Aorta (tissue), 5 donors: ENCODE data around the gene IGF2R. TPM values are rescaled to one million over a fixed set of nuclear protein-coding genes. Genes with fewer than 3 reads are reported as not detected.
A peak's percentile ranks its signal among the peaks of the same experiment; 100 is the strongest.

Experiments used
- ATAC-seq: fragments of 200-7000 bp; cut with Tn5 transposase; one replicate; pipeline ENCODE4 v1.9.1; 2022; ENCODE audit warnings: moderate library complexity; ENCODE audit not compliant: low FRiP score
- DNase-seq, 2 donors: peaks; one replicate each; pipeline ENCODE4 v3.0.0-alpha.2; 2020
- H3K27ac ChIP-seq, 2 donors: one replicate each; pipeline ENCODE4 v1.5.1; 2013; ENCODE audit warnings: low read length in 2 of 2, mild to moderate bottlenecking in 2 of 2, moderate library complexity in 2 of 2, control low read depth in 1 of 2, inconsistent platforms in 1 of 2, low read depth in 1 of 2
- H3K27me3 ChIP-seq, 2 donors: one replicate each; pipeline ENCODE4 v1.6.1; 2013; ENCODE audit warnings: control low read depth in 1 of 2, low read length in 1 of 2, mild to moderate bottlenecking in 1 of 2, moderate library complexity in 1 of 2; ENCODE audit not compliant: insufficient read depth in 2 of 2, control insufficient read depth in 1 of 2
- H3K36me3 ChIP-seq, 2 donors: one replicate each; pipeline ENCODE4 v1.6.1; 2013; ENCODE audit warnings: control low read depth in 1 of 2, low read length in 1 of 2, mild to moderate bottlenecking in 1 of 2; ENCODE audit not compliant: insufficient read depth in 2 of 2, control insufficient read depth in 1 of 2
- H3K4me1 ChIP-seq, 2 donors: one replicate each; pipeline ENCODE4 v1.6.1; 2013; ENCODE audit warnings: low read length in 2 of 2, control low read depth in 1 of 2, mild to moderate bottlenecking in 1 of 2, moderate library complexity in 1 of 2; ENCODE audit not compliant: insufficient read depth in 2 of 2, control insufficient read depth in 1 of 2
- H3K4me3 ChIP-seq, 2 donors: one replicate each; pipeline ENCODE4 v1.5.1; 2013; ENCODE audit warnings: low read length in 2 of 2, control low read depth in 1 of 2, mild to moderate bottlenecking in 1 of 2
- H3K9me3 ChIP-seq: one replicate; pipeline ENCODE4 v1.6.1; 2013; ENCODE audit warnings: mild to moderate bottlenecking, low read length; ENCODE audit not compliant: control insufficient read depth
- WGBS, 2 donors: extraction: QIAGEN DNeasy Blood & Tissue Kit; methylation state at CpG; one replicate each; pipeline ENCODE4 v1.1.7; 2013; 5-methylcytosine and 5-hydroxymethylcytosine counted together
- intact Hi-C, 2 donors: fragments of 100-400 bp; cut with DNase I; formaldehyde crosslinking; loops; one replicate each; pipeline versions ENCODE4 v1.14.2 to v1.15.0; 2022
- polyA plus RNA-seq, 2 donors: library from polyadenylated mRNA; stranded (reverse); fragments of 200-250 nt; gene quantifications; one replicate each; pipeline ENCODE4 v1.2.3, GENCODE V29; 2013
- total RNA-seq, 2 donors: library from RNA; stranded (reverse); fragmentation: NEBNext Ultra II Directional; extraction: Animal tissue kit (Norgen Biotek cat#: 25700); gene quantifications; one replicate each; pipeline ENCODE4 v1.2.1, GENCODE V29; 2021
- donor health status: healthy with polysubstance abuse.
- donor health status: Bipolar disorder and iron deficiency.
- donor health status: DM: no; HTN: no; CAD: no.
- donor health status: DM: no; HTN: no; CAD: no.
- donor health status: DM: yes; HTN: yes; CAD: no.

IGF2R gene
- total and polyA plus RNA-seq, 4 donors, result 5.8 to 82.0 (median 54.6) TPM

GRCh38 chr6:160004018-160004417 lies 35.1 kb downstream of the IGF2R start:
- no peak overlapping the region for H3K4me3 ChIP-seq
- no peak overlapping the region for H3K27ac ChIP-seq
- no peak for ATAC-seq
- 94% methylated on average over 8 of the region's 8 CpGs for WGBS, 2 donors
- intact Hi-C loops, result no loop called here
- no peak for DNase-seq
- no peaks in the 10 kb centered on the region for H3K4me1 ChIP-seq
- no peaks in the 10 kb centered on the region for H3K27me3 ChIP-seq
- no peaks in the 10 kb centered on the region for H3K9me3 ChIP-seq
- H3K36me3 ChIP-seq, result no peaks in the 10 kb centered on the region

DNA sequence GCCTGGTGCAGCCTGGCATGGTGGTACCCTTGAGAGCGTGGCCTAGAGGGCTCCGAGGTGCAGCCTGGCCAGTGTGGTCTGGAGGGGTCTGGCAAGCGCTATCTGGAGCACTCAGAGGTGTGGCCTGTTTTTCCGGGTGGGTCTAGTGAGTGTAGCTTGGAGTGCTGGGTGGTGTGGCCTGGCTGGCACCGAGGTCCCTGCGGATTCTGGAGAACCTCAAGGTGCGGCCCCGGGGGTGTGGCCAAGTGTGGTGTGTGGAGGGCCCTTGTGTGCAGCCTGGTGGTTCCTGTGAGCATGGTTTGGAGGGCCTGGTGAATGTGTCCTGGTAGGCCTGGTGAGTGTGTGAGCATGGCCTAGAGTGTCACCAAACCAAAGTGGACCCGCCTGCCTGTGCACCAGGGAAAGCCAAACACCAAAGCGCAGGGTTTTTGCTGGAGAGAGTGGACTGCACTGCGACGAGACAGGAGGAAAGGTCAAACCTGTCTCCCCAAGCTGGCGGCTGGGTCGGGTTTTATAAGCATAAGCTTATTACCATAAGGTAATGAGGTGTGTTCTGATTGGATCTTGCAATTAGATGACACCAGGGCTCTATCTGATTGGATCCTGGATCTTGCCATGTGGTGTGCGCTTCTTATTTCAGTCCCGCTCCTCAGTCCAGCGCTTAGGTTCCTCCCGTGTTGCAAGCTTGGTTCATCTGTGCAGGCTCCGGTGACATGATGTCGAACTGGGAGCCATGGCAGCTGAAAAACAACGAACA lies 35.7 kb downstream of the IGF2R start:
- Histone ChIP-seq H3K9me3 (no peaks in the 10 kb centered on the region), H3K4me1 (no peaks in the 10 kb centered on the region), H3K4me3 (no peak overlapping the region), H3K27ac (no peak overlapping the region), H3K36me3 (no peaks in the 10 kb centered on the region), H3K27me3 (no peaks in the 10 kb centered on the region)
- 96 to 97% methylated on average over 21 of the region's 21 CpGs for WGBS, 2 donors
- DNase-seq (no peak), ATAC-seq (no peak)
- intact Hi-C loops, result no loop called here

DNA sequence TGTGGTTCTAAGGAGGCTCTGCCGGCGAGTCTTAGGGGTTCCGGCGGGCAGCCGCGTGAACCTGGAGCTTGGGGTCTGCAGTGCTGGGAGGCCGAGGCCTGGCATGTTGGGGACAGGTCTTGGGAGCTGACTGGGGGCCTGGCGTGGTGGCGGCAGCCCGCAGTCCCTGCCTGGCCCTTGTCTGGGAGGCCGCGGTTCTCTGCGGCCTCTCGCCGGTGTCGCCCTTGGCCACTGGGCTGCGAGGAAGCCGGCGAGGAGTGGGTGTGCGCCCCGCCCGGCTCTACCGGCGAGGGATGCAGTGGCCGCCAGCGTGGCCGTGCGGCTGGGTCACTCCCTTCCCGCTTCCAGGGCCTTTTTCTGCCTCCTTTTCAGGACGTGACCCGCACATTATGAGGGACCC lies 36.3 kb downstream of the IGF2R start:
- Histone ChIP-seq H3K36me3 (no peaks in the 10 kb centered on the region), H3K27ac (no peak overlapping the region), H3K9me3 (no peaks in the 10 kb centered on the region), H3K4me1 (no peaks in the 10 kb centered on the region), H3K27me3 (no peaks in the 10 kb centered on the region), H3K4me3 (no peak overlapping the region)
- WGBS, 2 donors, result 76 to 83% methylated on average over 31 of the region's 31 CpGs
- no peak for ATAC-seq
- DNase-seq, result no peak
- intact Hi-C loops, result no loop called here

- Histone ChIP-seq H3K27me3 (no peaks in the 10 kb centered on the region), H3K27ac (no peak overlapping the region), H3K36me3 (peaks cover 0 to 1% of the 10 kb centered on the region in 2 donors), H3K9me3 (no peaks in the 10 kb centered on the region), H3K4me3 (no peak overlapping the region), H3K4me1 (no peaks in the 10 kb centered on the region)
- DNase-seq (peak in 1 of 2 donors; percentile 80), ATAC-seq (peak; percentile 72)
- 60 to 64% methylated on average over 55 to 57 of the region's 57 CpGs for WGBS, 2 donors
- intact Hi-C loops, result no loop called here
These were observed 37.1 kb downstream of the IGF2R start for GRCh38 chr6:160005861-160006540.

- ATAC-seq (no peak), DNase-seq (no peak)
- Histone ChIP-seq H3K4me3 (no peak overlapping the region), H3K27me3 (no peaks in the 10 kb centered on the region), H3K9me3 (no peaks in the 10 kb centered on the region), H3K27ac (no peak overlapping the region), H3K36me3 (peaks cover 0 to 4% of the 10 kb centered on the region in 2 donors), H3K4me1 (no peaks in the 10 kb centered on the region)
- WGBS, 2 donors, result 91 to 95% methylated on average over 1 of the region's 1 CpG
- intact Hi-C loops, result no loop called here
These were observed 38.3 kb downstream of the IGF2R start for GRCh38 chr6:160007145-160007544.

- no peaks in the 10 kb centered on the region for H3K27me3 ChIP-seq
- H3K4me1 ChIP-seq, result no peaks in the 10 kb centered on the region
- intact Hi-C loops, result no loop called here
- no peak for DNase-seq
- no peak overlapping the region for H3K27ac ChIP-seq
- no peak for ATAC-seq
- H3K36me3 ChIP-seq, result peaks cover 0 to 4% of the 10 kb centered on the region in 2 donors
- 38 to 40% methylated on average over 2 of the region's 2 CpGs for WGBS, 2 donors
- H3K4me3 ChIP-seq, result no peak overlapping the region
- no peaks in the 10 kb centered on the region for H3K9me3 ChIP-seq
These were observed 38.7 kb downstream of the IGF2R start for GRCh38 chr6:160007611-160008010.

- H3K4me3 ChIP-seq, result no peak overlapping the region
- no peak overlapping the region for H3K27ac ChIP-seq
- intact Hi-C loops, result no loop called here
- peaks cover 0 to 4% of the 10 kb centered on the region in 2 donors for H3K36me3 ChIP-seq
- peak in 1 of 2 donors; percentile 70 for DNase-seq
- H3K9me3 ChIP-seq, result no peaks in the 10 kb centered on the region
- ATAC-seq, result peak; percentile 31
- 28 to 32% methylated on average over 8 of the region's 8 CpGs for WGBS, 2 donors
- no peaks in the 10 kb centered on the region for H3K4me1 ChIP-seq
- H3K27me3 ChIP-seq, result no peaks in the 10 kb centered on the region
These were observed 41.2 kb downstream of the IGF2R start for GRCh38 chr6:160010067-160010466.

DNA sequence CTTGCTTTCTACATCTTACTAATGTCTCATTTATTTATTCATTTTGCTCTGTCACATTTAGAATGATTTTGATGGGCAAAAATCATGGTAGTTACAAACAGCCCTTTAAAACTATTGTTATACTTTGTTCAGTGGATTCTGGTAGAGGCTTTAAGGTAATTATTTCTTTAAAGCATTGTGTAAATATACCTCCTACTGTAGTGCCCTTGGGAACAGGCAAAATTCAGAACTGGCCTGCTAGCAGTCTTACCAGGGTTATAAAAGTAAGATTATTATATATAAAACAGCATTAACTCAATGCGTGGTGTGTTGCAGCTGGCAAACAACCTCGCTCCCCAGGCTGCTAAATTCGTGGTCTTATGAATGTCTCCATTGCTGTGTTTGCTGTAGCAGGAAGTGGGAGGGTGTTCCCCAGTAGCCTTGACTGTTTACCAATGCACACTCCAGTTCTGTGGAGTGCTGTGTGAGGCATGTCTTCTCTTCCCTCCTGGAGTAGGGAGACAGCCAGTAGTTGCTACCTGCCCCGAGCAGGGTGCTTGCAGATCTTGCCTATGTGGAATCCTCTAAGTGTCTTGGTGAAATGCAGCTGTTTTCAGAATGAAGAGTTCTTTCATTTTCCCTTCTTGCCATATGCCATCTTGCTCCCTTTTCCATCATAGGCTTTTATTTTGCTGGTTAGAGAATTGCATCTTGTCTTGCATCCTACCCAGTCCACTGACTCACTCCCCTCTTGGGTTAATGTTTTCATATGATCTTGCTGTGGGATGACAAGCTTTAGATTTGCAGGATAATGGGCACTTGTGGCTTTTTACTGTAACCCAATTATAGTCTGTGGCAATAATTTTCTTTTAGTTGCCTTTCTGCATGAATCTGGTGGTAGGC lies 45.3 kb downstream of the IGF2R start:
- no peak for ATAC-seq
- intact Hi-C loops, result no loop called here
- no peaks in the 10 kb centered on the region for H3K27me3 ChIP-seq
- peaks cover 0 to 4% of the 10 kb centered on the region in 2 donors for H3K36me3 ChIP-seq
- DNase-seq, result no peak
- no peak overlapping the region for H3K4me3 ChIP-seq
- no peaks in the 10 kb centered on the region for H3K4me1 ChIP-seq
- H3K27ac ChIP-seq, result no peak overlapping the region
- no peaks in the 10 kb centered on the region for H3K9me3 ChIP-seq
- WGBS, 2 donors, result 77 to 86% methylated on average over 4 of the region's 4 CpGs
